IgD-negative memory B cell (primary cell): ENCODE data around the gene PRKCH. TPM values are rescaled to one million over a fixed set of nuclear protein-coding genes. Genes with fewer than 3 reads are reported as not detected.

Source experiments
- H3K27ac Mint-ChIP-seq, 3 donors: one replicate each; pipeline ENCODE4 v1.8.0; 2020 to 2022; ENCODE audit warnings: mild to moderate bottlenecking in 3 of 3, mixed read lengths in 3 of 3, moderate library complexity in 1 of 3
- H3K27me3 Mint-ChIP-seq: one replicate; pipeline ENCODE4 v1.8.0; 2021; ENCODE audit warnings: mixed read lengths
- H3K36me3 Mint-ChIP-seq: one replicate; pipeline ENCODE4 v1.8.0; 2020; ENCODE audit warnings: mild to moderate bottlenecking, mixed read lengths
- H3K4me1 Mint-ChIP-seq, 3 donors: one replicate each; pipeline ENCODE4 v1.8.0; 2020 to 2022; ENCODE audit warnings: mixed read lengths in 3 of 3, mild to moderate bottlenecking in 1 of 3
- H3K4me3 Mint-ChIP-seq, 4 donors: one replicate each; pipeline ENCODE4 v1.8.0; 2020 to 2022; ENCODE audit warnings: mild to moderate bottlenecking in 4 of 4, mixed read lengths in 4 of 4, moderate library complexity in 3 of 4
- H3K9me3 Mint-ChIP-seq, 3 donors: one replicate each; pipeline ENCODE4 v1.8.0; 2020 to 2021; ENCODE audit warnings: mixed read lengths in 3 of 3, mild to moderate bottlenecking in 1 of 3
- polyA plus RNA-seq: library from polyadenylated mRNA; unstranded; fragments of 300-500 nt; fragmentation: Illumina TruSeq; gene quantifications from one replicate; pipeline ENCODE4 v1.2.3, GENCODE V29; 2021

The PRKCH gene
- 9.6 TPM for polyA plus RNA-seq

DNA sequence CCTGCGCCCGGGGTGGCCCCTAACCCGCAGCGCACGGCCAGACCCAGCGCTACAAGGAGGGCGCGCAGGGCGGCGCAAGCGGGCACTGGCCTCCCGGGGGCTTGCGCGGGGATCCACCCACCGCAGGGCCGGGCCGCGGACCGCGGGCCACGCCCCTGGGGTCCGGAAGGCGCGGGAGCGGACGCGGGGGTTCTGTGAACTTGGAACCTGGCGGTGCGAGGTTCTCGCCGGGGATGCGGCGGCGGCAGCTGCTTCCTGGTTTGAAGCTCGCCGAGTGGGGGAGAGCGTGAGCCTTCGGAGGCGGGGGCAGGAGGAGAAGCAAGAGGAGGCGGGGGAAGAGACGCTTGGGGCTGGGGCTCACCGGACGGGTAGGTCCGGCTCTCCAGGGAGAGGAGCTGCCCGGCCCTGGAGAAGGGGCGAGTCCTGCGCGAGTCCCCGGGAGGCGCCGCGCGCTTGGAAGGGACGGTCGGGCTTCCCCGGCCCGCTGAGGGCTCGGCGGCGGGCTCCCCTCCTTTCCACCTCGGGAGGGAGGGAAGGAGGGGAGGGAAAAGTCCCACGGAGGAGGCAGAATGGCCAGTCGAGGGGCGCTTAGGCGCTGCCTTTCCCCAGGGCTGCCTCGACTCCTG, at the start of gene PRKCH:
Gene PRKCH, plus strand, starts transcription at position 195 of the 626 bp plus-strand sequence. CDS start 523 bp downstream, outside the sequence.
- peak within 1 kb of the TSS in 1 of 3 donors; percentile 47 for H3K27ac Mint-ChIP-seq
- peaks cover 0 to 3% (median 0%) of the 10 kb centered on the region in 3 donors for H3K9me3 Mint-ChIP-seq
- H3K36me3 Mint-ChIP-seq = no peaks in the 10 kb centered on the region
- peaks cover 0 to 9% (median 9%) of the 10 kb centered on the region in 3 donors for H3K4me1 Mint-ChIP-seq
- H3K4me3 Mint-ChIP-seq = peak within 1 kb of the TSS; percentile 73 to 92 (median 88)
- H3K27me3 Mint-ChIP-seq = peaks cover 14% of the 10 kb centered on the region

DNA sequence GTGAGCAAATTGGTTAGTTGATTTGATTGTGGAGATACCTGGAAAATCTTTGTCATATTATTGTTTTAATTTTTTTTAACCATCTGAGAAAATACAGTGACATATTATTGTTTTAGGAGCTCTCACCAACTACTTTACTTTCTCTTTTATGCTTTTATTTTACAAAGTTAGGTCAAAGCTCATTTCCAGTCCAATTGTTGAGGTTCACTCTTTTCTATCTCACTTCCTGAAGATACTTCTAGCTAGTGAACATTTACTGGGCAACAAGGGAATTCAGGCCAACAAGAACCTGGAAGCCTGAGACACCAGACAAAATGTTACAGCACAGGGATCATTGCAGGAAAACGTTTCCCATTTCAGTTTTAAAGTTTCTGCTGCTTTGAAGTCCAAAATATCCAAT, 44.1 kb upstream of the PRKCH start:
- peaks cover 0 to 2% (median 0%) of the 10 kb centered on the region in 3 donors for H3K4me1 Mint-ChIP-seq
- peaks cover 24% of the 10 kb centered on the region for H3K27me3 Mint-ChIP-seq
- H3K36me3 Mint-ChIP-seq = no peaks in the 10 kb centered on the region
- no peak overlapping the region for H3K27ac Mint-ChIP-seq
- H3K9me3 Mint-ChIP-seq = no peaks in the 10 kb centered on the region
- H3K4me3 Mint-ChIP-seq = no peak overlapping the region

DNA sequence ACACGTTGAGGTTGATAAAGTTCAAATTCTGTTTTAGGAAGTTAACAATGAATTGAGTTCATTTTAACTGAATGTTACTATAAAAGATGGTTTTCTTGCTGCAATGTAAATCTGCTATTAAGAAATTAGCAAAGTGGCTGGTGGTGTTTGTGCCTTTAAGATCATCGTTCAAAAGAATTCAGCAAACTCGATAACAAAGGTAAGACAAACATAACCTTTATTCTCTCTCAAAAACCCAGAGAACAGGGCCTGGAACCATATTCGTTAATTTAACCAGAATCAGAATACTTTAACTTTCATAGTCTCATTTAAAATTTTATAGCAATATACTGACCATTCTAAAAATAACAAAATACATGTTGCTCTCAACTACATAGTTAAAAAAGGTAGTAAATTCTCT, 43.6 kb upstream of the PRKCH start:
- Mint-ChIP-seq H3K4me3 (no peak overlapping the region), H3K9me3 (no peaks in the 10 kb centered on the region), H3K27ac (no peak overlapping the region), H3K36me3 (no peaks in the 10 kb centered on the region), H3K4me1 (peaks cover 0 to 2% (median 0%) of the 10 kb centered on the region in 3 donors), H3K27me3 (peaks cover 28% of the 10 kb centered on the region)

DNA sequence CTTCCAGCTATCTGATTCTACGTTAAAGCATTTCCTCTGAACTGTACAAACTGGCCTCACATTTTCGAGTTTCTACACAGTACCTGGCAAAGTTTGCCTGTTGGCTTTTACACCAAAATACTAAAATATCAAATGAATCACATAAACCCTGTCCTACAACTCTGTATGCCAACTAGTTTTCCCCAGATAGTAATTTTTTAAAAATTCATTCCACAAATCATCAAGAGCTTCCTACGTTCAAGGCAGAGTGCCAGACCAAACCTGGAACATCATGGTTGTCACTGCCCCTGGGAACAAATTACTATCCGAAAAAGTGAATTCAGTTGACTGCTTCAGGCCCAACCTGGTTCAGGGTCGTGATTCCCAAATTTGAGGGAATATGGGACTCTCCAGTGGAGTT, 42.3 kb upstream of the PRKCH start:
- H3K27me3 Mint-ChIP-seq = peaks cover 34% of the 10 kb centered on the region
- H3K9me3 Mint-ChIP-seq = no peaks in the 10 kb centered on the region
- no peak overlapping the region for H3K4me3 Mint-ChIP-seq
- no peaks in the 10 kb centered on the region for H3K36me3 Mint-ChIP-seq
- H3K4me1 Mint-ChIP-seq = peaks cover 0 to 2% (median 0%) of the 10 kb centered on the region in 3 donors
- no peak overlapping the region for H3K27ac Mint-ChIP-seq

DNA sequence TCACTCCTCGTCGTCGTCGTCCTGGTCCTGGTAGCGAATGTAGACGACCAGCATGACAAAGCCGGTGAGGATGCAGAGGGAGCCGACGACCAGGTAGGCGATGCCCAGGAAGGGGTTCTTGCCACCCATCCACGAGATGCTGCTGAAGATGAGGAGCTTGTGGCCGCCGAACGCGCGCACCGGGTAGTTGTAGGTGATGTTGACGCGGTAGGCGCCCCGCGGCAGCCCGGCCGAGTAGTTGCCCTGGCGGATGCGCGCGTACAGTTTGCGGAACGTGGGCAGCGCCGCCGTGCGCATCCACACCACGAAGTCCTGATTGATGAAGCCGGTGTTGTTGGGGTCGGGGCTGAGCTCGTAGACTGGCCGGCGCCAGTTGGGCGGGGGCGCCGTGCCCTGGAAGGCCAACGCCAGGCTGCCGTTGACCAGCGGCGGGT, 41.3 kb upstream of the PRKCH start:
- Mint-ChIP-seq H3K4me1 (peaks cover 0 to 2% (median 0%) of the 10 kb centered on the region in 3 donors), H3K36me3 (no peaks in the 10 kb centered on the region), H3K4me3 (peak overlapping the region; percentile 68 to 85 (median 80)), H3K9me3 (no peaks in the 10 kb centered on the region), H3K27ac (peak overlapping the region in 1 of 3 donors; percentile 46), H3K27me3 (peaks cover 35% of the 10 kb centered on the region)

DNA sequence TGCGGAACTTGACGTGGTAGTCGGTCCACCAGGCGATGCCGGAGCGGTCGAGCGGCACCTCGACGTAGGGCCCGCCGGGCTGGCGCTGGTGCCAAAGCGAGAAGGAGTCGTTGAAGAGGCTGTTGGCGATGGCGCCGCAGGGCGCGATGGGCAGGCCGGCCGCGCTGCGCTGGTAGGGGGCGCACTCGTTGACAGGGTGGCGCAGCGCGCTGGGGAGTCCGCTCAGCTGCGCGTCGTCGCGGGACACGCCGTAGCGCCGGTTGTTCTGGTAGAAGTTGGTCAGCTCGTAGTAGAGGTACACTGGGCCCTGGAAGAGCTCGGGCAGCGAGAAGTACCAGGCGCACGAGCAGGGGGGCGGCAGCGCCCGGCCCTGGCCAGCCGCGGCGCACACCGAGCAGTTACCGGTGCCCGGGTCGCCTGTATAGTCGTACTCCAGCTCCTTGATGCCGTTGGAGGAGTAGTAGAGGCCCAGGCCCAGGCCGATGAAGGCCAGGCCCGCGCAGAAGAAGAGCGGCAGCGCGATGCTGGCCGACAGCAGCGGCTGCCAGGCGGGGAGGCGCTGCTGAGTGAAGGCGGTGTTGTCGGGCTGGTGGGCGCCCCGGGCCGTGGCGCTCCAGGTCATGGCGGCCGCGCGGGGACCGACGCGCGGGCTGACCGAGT, 40.7 kb upstream of the PRKCH start:
- peak overlapping the region; percentile 68 to 85 (median 80) for H3K4me3 Mint-ChIP-seq
- H3K9me3 Mint-ChIP-seq = no peaks in the 10 kb centered on the region
- peaks cover 0 to 2% (median 0%) of the 10 kb centered on the region in 3 donors for H3K4me1 Mint-ChIP-seq
- no peaks in the 10 kb centered on the region for H3K36me3 Mint-ChIP-seq
- peaks cover 32% of the 10 kb centered on the region for H3K27me3 Mint-ChIP-seq
- H3K27ac Mint-ChIP-seq = peak overlapping the region in 1 of 3 donors; percentile 46

DNA sequence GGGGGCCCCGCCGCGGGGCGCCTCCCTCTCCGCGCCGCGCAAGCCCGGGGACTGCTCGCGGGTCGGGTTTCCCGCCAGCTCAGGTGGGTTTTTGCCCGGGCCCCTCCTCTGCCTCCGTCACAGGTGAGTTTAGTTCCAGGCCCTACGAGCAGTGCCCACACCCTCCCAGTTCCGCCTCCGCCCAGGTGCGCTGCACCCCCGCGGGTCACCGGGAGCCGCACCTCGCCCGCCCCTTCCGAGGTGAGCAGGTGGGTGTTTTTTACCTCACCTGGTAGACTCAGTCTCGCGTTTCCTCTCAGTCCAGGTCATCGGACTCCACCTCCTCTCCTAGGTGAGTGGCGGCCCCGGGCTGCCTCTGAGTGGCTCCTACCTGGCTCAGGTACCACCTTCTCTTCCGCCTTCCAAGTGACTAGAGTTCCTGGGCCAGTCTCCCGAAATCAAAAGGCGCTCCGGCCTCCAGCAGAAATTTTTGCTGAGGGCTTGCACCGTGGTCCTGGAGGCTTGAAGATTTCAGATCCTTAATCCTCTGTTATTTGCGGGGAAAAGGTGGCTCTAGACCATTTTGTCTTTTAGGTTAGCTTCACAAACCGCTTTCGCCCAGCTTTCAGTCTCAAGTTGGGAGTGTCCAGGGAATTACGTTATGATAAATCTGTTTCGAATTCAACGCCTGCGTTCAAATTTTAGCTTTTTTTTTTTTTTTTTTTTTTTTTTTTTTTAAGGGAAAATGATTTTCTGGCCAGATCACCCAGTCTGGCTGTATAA, 40.0 kb upstream of the PRKCH start, which contains the start of gene TMEM30B:
Gene TMEM30B, minus strand, starts transcription at position 153 of the 762 bp plus-strand sequence. CDS start 191 bp downstream, outside the sequence.
- Mint-ChIP-seq H3K27ac (peak within 1 kb of the TSS in 2 of 3 donors; percentile 53 to 83), H3K4me1 (peaks cover 0 to 5% (median 0%) of the 10 kb centered on the region in 3 donors), H3K27me3 (peaks cover 32% of the 10 kb centered on the region), H3K36me3 (no peaks in the 10 kb centered on the region), H3K9me3 (no peaks in the 10 kb centered on the region), H3K4me3 (peak within 1 kb of the TSS; percentile 80 to 86 (median 80))

DNA sequence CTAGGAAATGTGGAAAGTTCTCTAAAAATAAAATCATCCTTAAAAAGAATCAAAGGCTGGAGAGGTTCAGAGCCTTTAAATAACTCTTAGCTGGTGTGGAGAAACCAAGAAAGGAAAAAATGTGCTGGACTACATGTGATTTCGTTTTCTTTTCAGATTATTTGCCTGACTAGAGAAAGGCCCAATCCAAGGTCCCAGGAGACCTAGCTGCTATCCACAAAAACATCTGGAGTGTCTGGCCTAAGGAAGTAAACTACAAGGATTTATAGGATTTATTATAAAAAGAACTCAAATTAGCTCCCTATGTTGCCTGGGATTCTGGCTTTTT, 39.5 kb upstream of the PRKCH start:
- Mint-ChIP-seq H3K36me3 (no peaks in the 10 kb centered on the region), H3K27ac (no peak overlapping the region), H3K4me1 (peaks cover 0 to 5% (median 0%) of the 10 kb centered on the region in 3 donors), H3K4me3 (peak overlapping the region in 1 of 4 donors; percentile 17), H3K9me3 (no peaks in the 10 kb centered on the region), H3K27me3 (peaks cover 32% of the 10 kb centered on the region)

DNA sequence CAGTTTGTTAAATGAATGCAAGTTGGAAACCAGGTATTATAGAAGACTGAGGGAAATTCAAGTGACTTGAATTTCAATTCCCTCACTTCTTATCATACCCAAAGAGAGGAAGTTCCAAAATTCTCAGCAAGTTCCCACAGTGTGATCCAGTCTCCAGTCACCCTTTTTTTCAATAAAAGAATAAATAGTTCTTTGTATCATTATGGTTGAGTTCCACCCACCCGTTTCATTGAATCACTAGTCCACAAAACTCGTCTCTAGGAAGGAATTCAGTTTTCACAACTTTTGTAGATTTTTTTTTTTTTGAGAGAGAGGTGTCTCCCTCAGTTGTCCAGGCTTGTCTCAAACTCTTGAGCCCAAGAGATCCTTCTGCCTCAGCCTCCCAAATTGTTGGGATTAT, 38.6 kb upstream of the PRKCH start:
- H3K9me3 Mint-ChIP-seq = no peaks in the 10 kb centered on the region
- no peak overlapping the region for H3K4me3 Mint-ChIP-seq
- peaks cover 0 to 5% (median 0%) of the 10 kb centered on the region in 3 donors for H3K4me1 Mint-ChIP-seq
- H3K27me3 Mint-ChIP-seq = peaks cover 31% of the 10 kb centered on the region
- no peak overlapping the region for H3K27ac Mint-ChIP-seq
- H3K36me3 Mint-ChIP-seq = no peaks in the 10 kb centered on the region

DNA sequence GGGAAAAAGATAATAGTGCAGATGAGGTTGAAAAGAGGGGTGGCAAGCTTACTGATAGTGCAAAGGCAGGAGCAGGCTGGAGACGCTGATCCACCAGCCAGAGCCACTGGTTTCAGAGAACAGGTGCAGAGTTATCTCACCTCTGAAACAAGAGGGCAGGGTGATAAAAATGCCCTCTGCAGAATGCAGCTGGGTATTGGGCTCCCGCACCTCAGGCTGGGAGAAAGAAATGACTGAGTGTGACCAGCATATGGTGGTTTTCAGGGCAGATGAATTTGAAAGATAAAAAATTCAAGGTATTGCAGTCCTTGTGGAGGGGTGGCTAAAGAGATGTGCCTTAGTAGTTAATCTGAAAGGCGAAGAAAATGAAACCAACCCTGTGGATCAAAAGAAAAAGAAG, 37.4 kb upstream of the PRKCH start:
- Mint-ChIP-seq H3K27ac (no peak overlapping the region), H3K4me1 (peaks cover 0 to 5% (median 0%) of the 10 kb centered on the region in 3 donors), H3K4me3 (no peak overlapping the region), H3K27me3 (peaks cover 29% of the 10 kb centered on the region), H3K36me3 (no peaks in the 10 kb centered on the region), H3K9me3 (no peaks in the 10 kb centered on the region)

DNA sequence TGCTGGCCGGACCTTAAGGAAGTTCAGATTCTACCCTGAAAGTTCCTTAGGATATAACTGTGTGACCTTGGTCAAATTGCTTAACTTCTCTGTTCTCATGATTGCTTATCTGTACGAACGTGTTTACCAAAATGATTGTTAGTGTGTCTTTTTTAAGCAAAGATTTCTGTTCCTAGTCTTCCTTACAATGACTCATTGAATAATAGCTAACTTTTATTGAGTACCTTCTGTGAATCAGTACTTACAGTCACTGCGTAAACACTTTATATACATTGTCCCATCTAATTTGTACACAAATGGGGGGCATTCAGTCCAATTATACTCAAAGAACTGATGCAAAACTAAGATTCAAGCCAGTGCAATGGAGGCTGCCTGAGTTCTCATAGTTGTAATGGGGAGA, 36.0 kb upstream of the PRKCH start:
- peaks cover 20% of the 10 kb centered on the region for H3K27me3 Mint-ChIP-seq
- no peaks in the 10 kb centered on the region for H3K36me3 Mint-ChIP-seq
- no peak overlapping the region for H3K4me3 Mint-ChIP-seq
- H3K9me3 Mint-ChIP-seq = no peaks in the 10 kb centered on the region
- H3K27ac Mint-ChIP-seq = no peak overlapping the region
- H3K4me1 Mint-ChIP-seq = peaks cover 0 to 2% (median 0%) of the 10 kb centered on the region in 3 donors

DNA sequence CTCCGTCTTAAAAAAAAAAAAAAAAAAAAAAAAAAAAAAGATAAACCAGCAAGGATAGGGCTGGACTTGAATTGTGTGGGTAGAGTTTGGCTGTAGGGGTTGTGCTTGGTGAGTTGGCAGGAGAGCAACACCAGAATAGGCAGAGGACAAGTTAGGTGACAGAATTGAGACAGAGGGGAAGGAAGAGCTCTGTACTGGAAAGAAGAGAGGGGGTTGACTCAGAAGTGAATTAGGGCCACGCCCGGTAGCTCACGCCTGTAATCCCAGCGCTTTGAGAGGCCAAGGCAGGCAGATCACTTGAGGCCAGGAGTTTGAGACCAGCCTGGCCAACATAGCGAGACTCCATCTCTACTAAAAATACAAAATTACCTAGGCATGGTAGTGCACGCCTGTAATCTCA, 34.2 kb upstream of the PRKCH start:
- H3K27me3 Mint-ChIP-seq = peaks cover 17% of the 10 kb centered on the region
- H3K4me1 Mint-ChIP-seq = peaks cover 0 to 2% (median 0%) of the 10 kb centered on the region in 3 donors
- no peaks in the 10 kb centered on the region for H3K36me3 Mint-ChIP-seq
- H3K9me3 Mint-ChIP-seq = no peaks in the 10 kb centered on the region
- no peak overlapping the region for H3K27ac Mint-ChIP-seq
- H3K4me3 Mint-ChIP-seq = no peak overlapping the region

DNA sequence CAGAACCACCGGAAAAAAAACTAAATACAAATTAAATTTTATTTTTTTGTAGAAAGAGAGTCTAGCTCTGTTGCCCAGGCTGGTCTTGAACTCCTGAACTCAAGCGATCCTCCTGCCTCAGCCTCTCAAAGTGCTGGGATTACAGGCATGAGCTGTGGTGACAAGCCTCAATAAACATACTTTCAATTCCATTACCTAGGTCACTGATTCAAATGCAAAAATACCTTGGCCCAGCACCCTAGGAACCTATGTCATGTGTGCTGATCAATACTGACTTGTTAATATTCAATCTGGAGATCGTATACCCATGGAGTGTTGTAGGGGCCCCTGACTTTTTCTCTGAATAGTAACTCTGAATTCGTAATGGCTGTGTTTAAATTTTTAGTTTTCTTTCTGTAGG, 33.2 kb upstream of the PRKCH start:
- no peaks in the 10 kb centered on the region for H3K9me3 Mint-ChIP-seq
- H3K27ac Mint-ChIP-seq = no peak overlapping the region
- peaks cover 0 to 2% (median 0%) of the 10 kb centered on the region in 3 donors for H3K4me1 Mint-ChIP-seq
- peaks cover 9% of the 10 kb centered on the region for H3K27me3 Mint-ChIP-seq
- no peaks in the 10 kb centered on the region for H3K36me3 Mint-ChIP-seq
- H3K4me3 Mint-ChIP-seq = no peak overlapping the region

DNA sequence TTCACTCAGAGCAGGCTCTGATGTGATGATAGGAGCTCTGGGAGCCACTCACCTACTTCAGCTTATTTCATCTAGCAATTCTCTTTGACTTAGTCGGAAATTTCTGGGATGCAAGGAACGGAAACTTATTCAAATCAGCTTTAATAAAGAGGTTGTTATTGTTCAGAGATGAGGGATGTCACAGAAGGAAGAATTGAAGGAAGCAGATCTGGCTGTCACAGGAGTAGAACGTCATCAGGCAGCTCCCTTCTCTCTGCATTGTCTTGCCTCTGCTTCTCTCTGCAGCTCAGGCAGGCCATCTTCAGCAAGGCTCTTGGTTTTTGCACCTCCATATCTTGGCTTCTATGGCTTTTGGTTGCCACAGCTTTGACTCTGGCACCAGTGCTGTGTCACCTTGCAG, 32.7 kb upstream of the PRKCH start:
- H3K4me1 Mint-ChIP-seq = peaks cover 0 to 2% (median 0%) of the 10 kb centered on the region in 3 donors
- H3K27me3 Mint-ChIP-seq = peaks cover 8% of the 10 kb centered on the region
- H3K36me3 Mint-ChIP-seq = no peaks in the 10 kb centered on the region
- H3K27ac Mint-ChIP-seq = no peak overlapping the region
- no peaks in the 10 kb centered on the region for H3K9me3 Mint-ChIP-seq
- H3K4me3 Mint-ChIP-seq = no peak overlapping the region

DNA sequence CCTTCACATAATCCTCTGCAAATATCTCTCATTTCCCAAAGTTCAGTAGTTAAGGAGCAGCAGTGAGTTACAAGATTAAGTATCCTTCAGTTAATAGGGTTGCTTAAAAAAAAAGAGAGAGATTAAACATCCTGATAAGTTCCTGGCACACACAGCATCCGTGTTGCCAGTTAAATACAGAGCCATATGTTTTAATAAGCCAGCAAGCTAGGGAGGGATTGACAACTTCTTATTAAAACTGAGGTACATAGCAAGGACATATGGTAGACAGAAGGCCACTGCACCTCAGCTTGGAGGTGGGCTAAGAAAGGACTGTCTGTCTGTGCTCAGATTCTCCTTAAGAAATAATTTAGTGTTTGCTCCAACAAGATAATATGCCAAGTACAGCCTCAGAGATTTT, 30.7 kb upstream of the PRKCH start:
- Mint-ChIP-seq H3K4me3 (no peak overlapping the region), H3K36me3 (no peaks in the 10 kb centered on the region), H3K27me3 (peaks cover 2% of the 10 kb centered on the region), H3K27ac (no peak overlapping the region), H3K4me1 (peaks cover 0 to 2% (median 0%) of the 10 kb centered on the region in 3 donors), H3K9me3 (no peaks in the 10 kb centered on the region)
